Stimulated activated effector memory CD8-positive, alpha-beta T cell treated with anti-CD3 and anti-CD28 coated beads, Interleukin-12 subunit alpha, Interleukin-12 subunit beta, amount 100 ng/mL, for 72 hours (primary cell): ENCODE data around the gene RBM47.

ENCODE experiments used
- ATAC-seq: fragments of 150-1000 bp; cut with Tn5 transposase; 2 replicates; pipeline ENCODE4 v1.10.0; 2021
- DNase-seq, 2 donors: peaks; one replicate each; pipeline ENCODE4 v3.0.0; 2021 to 2022; ENCODE audit warnings: low spot score in 2 of 2
- H3K27ac Mint-ChIP-seq: one replicate; pipeline ENCODE4 v1.8.0; 2022; ENCODE audit warnings: mild to moderate bottlenecking, mixed read lengths
- H3K36me3 Mint-ChIP-seq: one replicate; pipeline ENCODE4 v1.8.0; 2022; ENCODE audit warnings: mild to moderate bottlenecking, mixed read lengths
- H3K4me1 Mint-ChIP-seq: one replicate; pipeline ENCODE4 v1.8.0; 2022; ENCODE audit warnings: mixed read lengths
- H3K4me3 Mint-ChIP-seq: one replicate; pipeline ENCODE4 v1.8.0; 2022; ENCODE audit warnings: mild to moderate bottlenecking, mixed read lengths
- H3K9me3 Mint-ChIP-seq: one replicate; pipeline ENCODE4 v1.8.0; 2022; ENCODE audit warnings: mixed read lengths

Gene RBM47

GRCh38 chr4:40612283-40612682 is 17.4 kb downstream of the RBM47 start:
- DNase-seq (no peak), ATAC-seq (no peak)
- no peaks in the 10 kb centered on the region for H3K9me3 Mint-ChIP-seq
- H3K4me1 Mint-ChIP-seq, result no peaks in the 10 kb centered on the region
- H3K36me3 Mint-ChIP-seq, result no peaks in the 10 kb centered on the region
- no peak overlapping the region for H3K27ac Mint-ChIP-seq
- H3K4me3 Mint-ChIP-seq, result no peak overlapping the region

DNA sequence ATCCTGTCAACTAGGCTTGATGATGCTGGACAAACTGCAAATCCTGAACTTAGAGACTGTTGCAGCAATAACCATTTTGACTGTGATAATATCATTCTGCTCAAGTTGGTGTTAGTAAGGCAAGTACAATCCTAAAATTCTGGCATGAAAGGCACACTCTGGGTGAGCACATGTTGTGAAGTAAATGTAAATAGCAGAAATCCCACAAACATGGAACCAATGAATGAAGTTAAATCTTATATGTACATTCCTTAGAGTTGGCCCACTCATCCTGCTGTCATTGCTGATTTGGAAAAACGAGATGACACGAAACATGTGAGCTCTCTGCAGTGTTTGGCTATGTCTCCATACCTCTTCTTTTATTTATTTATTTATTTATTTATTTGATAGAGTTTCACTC is 21.0 kb downstream of the RBM47 start:
- Mint-ChIP-seq H3K9me3 (no peaks in the 10 kb centered on the region), H3K4me1 (peaks cover 4% of the 10 kb centered on the region), H3K4me3 (no peak overlapping the region), H3K27ac (no peak overlapping the region), H3K36me3 (no peaks in the 10 kb centered on the region)
- DNase-seq (no peak), ATAC-seq (no peak)

- Mint-ChIP-seq H3K4me1 (peaks cover 4% of the 10 kb centered on the region), H3K36me3 (no peaks in the 10 kb centered on the region), H3K4me3 (no peak overlapping the region), H3K27ac (no peak overlapping the region), H3K9me3 (no peaks in the 10 kb centered on the region)
- ATAC-seq, result no peak
- DNase-seq, result no peak
These were observed 22.4 kb downstream of the RBM47 start for GRCh38 chr4:40607221-40607620.

DNA sequence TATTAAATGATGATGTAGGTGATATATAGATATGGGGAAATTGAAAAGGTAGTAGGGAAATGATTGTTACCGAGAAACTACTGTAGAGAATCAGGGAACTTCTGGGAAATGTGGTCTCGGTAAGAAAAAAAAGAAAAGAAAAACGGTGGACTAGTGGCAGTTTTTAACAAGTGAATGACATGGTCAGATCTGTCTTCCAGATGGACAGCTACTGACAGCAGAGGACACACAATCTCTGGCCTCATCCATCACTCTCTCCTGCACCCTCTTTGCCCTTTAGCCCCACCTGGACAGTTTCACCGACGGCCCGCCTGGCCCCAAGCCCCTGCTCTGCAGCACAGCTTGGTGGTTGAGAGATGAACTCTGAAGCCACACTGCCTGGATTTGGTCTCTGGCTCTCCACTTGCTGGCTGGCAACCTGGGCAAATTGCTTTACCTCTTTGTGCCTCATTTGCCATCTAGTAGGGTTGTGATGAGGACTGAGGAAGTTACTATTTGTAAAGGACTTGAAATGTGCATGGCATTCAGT is 23.4 kb downstream of the RBM47 start:
- ATAC-seq, result no peak
- H3K9me3 Mint-ChIP-seq, result no peaks in the 10 kb centered on the region
- no peak overlapping the region for H3K4me3 Mint-ChIP-seq
- no peak for DNase-seq
- no peak overlapping the region for H3K27ac Mint-ChIP-seq
- H3K4me1 Mint-ChIP-seq, result peaks cover 4% of the 10 kb centered on the region
- H3K36me3 Mint-ChIP-seq, result no peaks in the 10 kb centered on the region

- ATAC-seq, result no peak
- Mint-ChIP-seq H3K27ac (no peak overlapping the region), H3K4me1 (peaks cover 4% of the 10 kb centered on the region), H3K4me3 (no peak overlapping the region), H3K9me3 (no peaks in the 10 kb centered on the region), H3K36me3 (no peaks in the 10 kb centered on the region)
- no peak for DNase-seq
These were observed 26.4 kb downstream of the RBM47 start for GRCh38 chr4:40603281-40603680.

GRCh38 chr4:40601641-40602040 is 28.0 kb downstream of the RBM47 start:
- ATAC-seq (no peak), DNase-seq (no peak)
- no peak overlapping the region for H3K27ac Mint-ChIP-seq
- H3K4me3 Mint-ChIP-seq, result no peak overlapping the region
- H3K36me3 Mint-ChIP-seq, result no peaks in the 10 kb centered on the region
- no peaks in the 10 kb centered on the region for H3K9me3 Mint-ChIP-seq
- peaks cover 4% of the 10 kb centered on the region for H3K4me1 Mint-ChIP-seq

GRCh38 chr4:40600850-40601249 is 28.8 kb downstream of the RBM47 start:
- no peak for ATAC-seq
- no peaks in the 10 kb centered on the region for H3K4me1 Mint-ChIP-seq
- no peaks in the 10 kb centered on the region for H3K9me3 Mint-ChIP-seq
- no peak overlapping the region for H3K27ac Mint-ChIP-seq
- no peak for DNase-seq
- H3K36me3 Mint-ChIP-seq, result no peaks in the 10 kb centered on the region
- H3K4me3 Mint-ChIP-seq, result no peak overlapping the region

DNA sequence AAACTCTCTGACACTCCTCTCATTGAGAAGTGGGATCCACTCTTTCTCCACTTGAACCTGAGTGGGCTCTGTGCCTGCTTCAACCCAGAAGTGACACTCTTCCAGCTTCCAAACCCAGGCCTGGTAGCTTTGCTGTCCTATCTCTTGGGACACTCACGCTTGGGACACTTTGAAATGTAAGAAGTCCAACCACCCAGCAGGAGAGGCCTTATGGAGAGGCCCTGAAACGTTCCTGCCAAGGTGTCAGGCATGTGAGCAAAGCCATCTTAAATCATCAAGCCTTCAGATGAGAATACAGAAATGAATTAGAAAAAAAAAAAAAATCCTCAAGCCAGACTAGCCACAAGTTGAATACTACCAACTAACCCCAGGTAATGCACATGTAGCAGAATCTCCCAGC is 30.2 kb downstream of the RBM47 start:
- H3K36me3 Mint-ChIP-seq, result no peaks in the 10 kb centered on the region
- no peak overlapping the region for H3K4me3 Mint-ChIP-seq
- no peaks in the 10 kb centered on the region for H3K9me3 Mint-ChIP-seq
- ATAC-seq, result no peak
- no peak for DNase-seq
- no peak overlapping the region for H3K27ac Mint-ChIP-seq
- H3K4me1 Mint-ChIP-seq, result no peaks in the 10 kb centered on the region

DNA sequence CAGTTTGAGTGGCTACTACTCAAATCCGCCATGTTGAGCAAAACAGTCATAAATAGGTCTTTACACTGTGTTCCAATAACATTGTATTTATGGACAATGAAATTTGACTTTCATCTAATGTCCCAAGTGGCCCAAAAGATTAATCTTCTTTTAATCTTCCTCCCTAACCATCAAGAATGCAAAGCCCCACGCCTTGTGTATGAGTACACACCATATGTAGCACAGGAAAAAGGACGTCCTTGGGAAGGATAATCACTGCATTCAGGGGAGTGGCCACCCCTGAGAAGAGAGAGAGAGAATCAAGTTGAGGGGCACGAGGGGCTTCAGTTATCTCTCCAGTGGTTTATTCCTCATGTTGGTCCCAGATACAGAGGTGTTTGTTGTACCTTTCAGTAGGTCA is 33.1 kb downstream of the RBM47 start:
- DNase-seq, result no peak
- no peaks in the 10 kb centered on the region for H3K4me1 Mint-ChIP-seq

GRCh38 chr4:40595981-40596380 is 33.7 kb downstream of the RBM47 start:
- Mint-ChIP-seq H3K4me1 (no peaks in the 10 kb centered on the region), H3K27ac (no peak overlapping the region)

More for the DNA sequence above, 33.1 kb downstream of the RBM47 start:
- H3K27ac Mint-ChIP-seq, result no peak overlapping the region
- no peaks in the 10 kb centered on the region for H3K9me3 Mint-ChIP-seq
- no peaks in the 10 kb centered on the region for H3K36me3 Mint-ChIP-seq
- no peak overlapping the region for H3K4me3 Mint-ChIP-seq
- no peak for ATAC-seq

DNA sequence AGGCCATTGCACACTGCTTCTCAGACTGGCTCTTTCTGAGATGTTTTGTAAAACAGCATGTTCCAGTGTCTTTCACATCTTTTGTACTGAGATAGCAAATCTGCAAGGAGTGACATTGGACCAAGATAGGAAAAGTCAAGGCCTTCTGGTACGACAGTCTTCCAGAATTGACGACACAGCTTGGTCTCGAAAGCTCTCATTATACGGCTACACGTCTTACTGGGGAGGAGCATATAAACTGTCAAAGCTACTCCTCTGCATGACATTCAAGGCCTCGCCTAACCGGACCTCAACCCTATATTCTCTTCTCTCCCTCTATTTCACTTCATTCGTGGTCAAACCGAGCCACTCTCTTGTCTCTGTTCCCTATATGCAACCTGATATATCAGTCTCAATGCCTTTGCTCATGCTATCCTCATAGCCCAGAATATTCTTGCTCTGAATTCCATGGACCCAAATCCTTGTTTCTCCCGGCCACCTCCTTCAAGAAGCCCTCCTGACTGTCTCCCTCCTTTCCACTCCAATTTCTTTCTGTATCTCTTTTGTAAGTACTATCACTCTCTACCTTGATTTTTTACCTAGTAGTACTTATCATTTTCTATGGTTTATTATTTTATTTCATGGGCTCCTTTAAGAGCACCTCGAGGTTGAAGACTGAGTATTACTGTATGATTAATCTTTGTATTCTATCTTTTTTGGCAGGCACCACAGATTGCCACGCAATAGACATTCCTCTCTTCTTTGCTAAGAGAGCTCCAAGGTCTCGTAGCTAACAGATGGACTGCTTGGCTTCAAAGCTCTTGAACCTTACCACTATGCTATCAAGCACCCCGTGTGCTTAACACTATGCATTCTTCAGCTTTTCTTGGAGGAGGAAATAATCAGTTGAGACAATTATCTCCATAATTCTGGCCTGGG is 35.1 kb downstream of the RBM47 start:
- Mint-ChIP-seq H3K4me1 (no peaks in the 10 kb centered on the region), H3K4me3 (no peak overlapping the region), H3K9me3 (no peaks in the 10 kb centered on the region), H3K27ac (no peak overlapping the region), H3K36me3 (no peaks in the 10 kb centered on the region)
- DNase-seq, result no peak
- no peak for ATAC-seq

More at GRCh38 chr4:40595981-40596380, 33.7 kb downstream of the RBM47 start:
- Mint-ChIP-seq H3K9me3 (no peaks in the 10 kb centered on the region), H3K36me3 (no peaks in the 10 kb centered on the region), H3K4me3 (no peak overlapping the region)
- DNase-seq (no peak), ATAC-seq (no peak)

DNA sequence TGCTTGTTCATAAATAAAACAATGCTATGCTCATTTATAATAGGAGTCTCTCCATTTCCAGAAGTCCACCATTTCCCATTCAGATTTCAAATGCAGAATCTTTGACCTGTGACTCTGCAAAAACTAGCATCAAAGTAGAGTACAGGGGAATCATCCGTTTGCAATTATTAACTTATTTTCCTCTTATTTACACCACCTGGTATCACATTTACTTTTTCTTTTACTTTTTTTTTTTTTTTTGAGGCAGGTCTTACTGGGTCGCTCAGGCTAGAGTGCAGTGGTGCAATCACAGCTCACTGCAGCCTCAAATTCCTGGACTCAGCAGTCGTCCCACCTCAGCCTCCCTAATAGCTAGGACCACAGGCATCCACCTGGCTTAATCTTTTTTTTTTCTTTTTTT is 37.6 kb downstream of the RBM47 start:
- no peaks in the 10 kb centered on the region for H3K36me3 Mint-ChIP-seq
- no peaks in the 10 kb centered on the region for H3K9me3 Mint-ChIP-seq
- no peaks in the 10 kb centered on the region for H3K4me1 Mint-ChIP-seq
- H3K27ac Mint-ChIP-seq, result no peak overlapping the region
- DNase-seq (no peak), ATAC-seq (no peak)
- no peak overlapping the region for H3K4me3 Mint-ChIP-seq

- no peaks in the 10 kb centered on the region for H3K36me3 Mint-ChIP-seq
- no peaks in the 10 kb centered on the region for H3K9me3 Mint-ChIP-seq
- no peak for DNase-seq
- no peak overlapping the region for H3K27ac Mint-ChIP-seq
- no peak overlapping the region for H3K4me3 Mint-ChIP-seq
- no peaks in the 10 kb centered on the region for H3K4me1 Mint-ChIP-seq
- ATAC-seq, result no peak
These were observed 41.8 kb downstream of the RBM47 start for GRCh38 chr4:40587826-40588225.

DNA sequence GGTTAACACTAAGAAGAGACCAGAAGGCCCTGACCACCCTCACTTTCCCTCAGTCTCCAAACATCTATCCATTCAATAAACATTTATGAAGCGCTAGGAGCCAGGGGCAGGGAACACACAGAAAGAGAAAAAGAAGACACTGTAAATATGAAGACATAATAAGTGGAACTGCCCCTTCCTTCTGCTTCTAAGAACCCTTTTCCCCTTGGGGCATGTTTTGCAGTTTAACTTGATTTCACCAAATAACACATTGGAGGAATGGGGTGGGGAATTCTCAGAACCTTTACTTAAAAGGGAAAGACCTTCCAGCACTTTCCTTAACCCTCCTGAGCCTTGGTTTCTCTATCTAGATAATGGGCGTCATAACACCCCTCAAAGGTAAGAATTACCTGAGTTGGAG is 42.3 kb downstream of the RBM47 start:
- Mint-ChIP-seq H3K36me3 (no peaks in the 10 kb centered on the region), H3K9me3 (no peaks in the 10 kb centered on the region), H3K4me3 (no peak overlapping the region), H3K4me1 (no peaks in the 10 kb centered on the region), H3K27ac (no peak overlapping the region)
- ATAC-seq (no peak), DNase-seq (no peak)

DNA sequence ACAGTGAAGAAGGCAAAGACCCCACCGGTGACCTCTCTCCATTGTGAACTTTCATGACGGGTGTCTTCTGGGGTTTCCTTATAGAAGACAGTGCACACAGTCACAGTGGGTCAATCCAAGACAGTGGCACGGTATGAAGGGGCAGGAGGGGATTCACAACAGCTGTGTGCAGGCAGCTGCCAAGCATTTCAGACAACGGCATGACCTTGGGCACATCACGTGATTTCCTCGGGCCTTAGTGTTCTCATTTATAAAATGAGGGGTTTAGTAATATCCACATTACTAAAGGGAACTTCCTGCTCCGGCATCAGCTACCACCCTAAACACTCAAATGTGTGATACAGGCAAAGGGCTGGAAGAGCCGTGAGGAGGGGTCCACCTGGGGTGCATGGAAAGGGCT is 42.9 kb downstream of the RBM47 start:
- no peak overlapping the region for H3K27ac Mint-ChIP-seq
- H3K9me3 Mint-ChIP-seq, result no peaks in the 10 kb centered on the region
- no peaks in the 10 kb centered on the region for H3K4me1 Mint-ChIP-seq
- no peaks in the 10 kb centered on the region for H3K36me3 Mint-ChIP-seq
- DNase-seq (no peak), ATAC-seq (no peak)
- H3K4me3 Mint-ChIP-seq, result no peak overlapping the region

- Mint-ChIP-seq H3K4me3 (no peak overlapping the region), H3K4me1 (no peaks in the 10 kb centered on the region), H3K36me3 (no peaks in the 10 kb centered on the region), H3K9me3 (no peaks in the 10 kb centered on the region), H3K27ac (no peak overlapping the region)
- ATAC-seq, result no peak
- no peak for DNase-seq
These were observed 43.6 kb downstream of the RBM47 start for GRCh38 chr4:40586034-40586433.
